Prostate gland (tissue), 2 donors: ENCODE measurements around the gene TMX2.
"Not testable (repeated sequence)": the region's sequence is repeated elsewhere in the genome, so short reads cannot be mapped to it uniquely, and the experiment has no call there.

Experiments
- POLR2AphosphoS5 ChIP-seq: sonication (generic); formaldehyde crosslinking; IDR thresholded peaks from one replicate; pipeline ENCODE4 v1.6.1; 2017; ENCODE audit warnings: antibody characterized with exemption
- TF ChIP-seq, protein P1 (sequence below), 4 experiments: fragments of 200-600 bp in 2 of 4; fragments of 450-650 bp in 2 of 4; sonication (generic) in 2 of 4; IDR thresholded peaks; 1 replicate in 3 of 4; 2 replicates in 1 of 4; pipeline ENCODE4 v1.5.1; 2016 to 2019; ENCODE audit warnings: antibody characterized with exemption in 4 of 4, mild to moderate bottlenecking in 2 of 4, moderate library complexity in 2 of 4

- TF ChIP-seq, protein P1, sequence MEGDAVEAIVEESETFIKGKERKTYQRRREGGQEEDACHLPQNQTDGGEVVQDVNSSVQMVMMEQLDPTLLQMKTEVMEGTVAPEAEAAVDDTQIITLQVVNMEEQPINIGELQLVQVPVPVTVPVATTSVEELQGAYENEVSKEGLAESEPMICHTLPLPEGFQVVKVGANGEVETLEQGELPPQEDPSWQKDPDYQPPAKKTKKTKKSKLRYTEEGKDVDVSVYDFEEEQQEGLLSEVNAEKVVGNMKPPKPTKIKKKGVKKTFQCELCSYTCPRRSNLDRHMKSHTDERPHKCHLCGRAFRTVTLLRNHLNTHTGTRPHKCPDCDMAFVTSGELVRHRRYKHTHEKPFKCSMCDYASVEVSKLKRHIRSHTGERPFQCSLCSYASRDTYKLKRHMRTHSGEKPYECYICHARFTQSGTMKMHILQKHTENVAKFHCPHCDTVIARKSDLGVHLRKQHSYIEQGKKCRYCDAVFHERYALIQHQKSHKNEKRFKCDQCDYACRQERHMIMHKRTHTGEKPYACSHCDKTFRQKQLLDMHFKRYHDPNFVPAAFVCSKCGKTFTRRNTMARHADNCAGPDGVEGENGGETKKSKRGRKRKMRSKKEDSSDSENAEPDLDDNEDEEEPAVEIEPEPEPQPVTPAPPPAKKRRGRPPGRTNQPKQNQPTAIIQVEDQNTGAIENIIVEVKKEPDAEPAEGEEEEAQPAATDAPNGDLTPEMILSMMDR (IDR thresholded peaks at IDR 0.05) = not testable (repeated sequence)
- not testable (repeated sequence) for TF ChIP-seq POLR2AphosphoS5
Observed at GRCh38 chr11:57716726-57717125, 4.3 kb downstream of the TMX2 start.
